CD14-positive monocyte (primary cell): ENCODE data around the gene SNCAIP. TPM values are rescaled to one million over a fixed set of nuclear protein-coding genes. Genes with fewer than 3 reads are reported as not detected.

Experiments
- DNase-seq, 3 donors: peaks; one replicate each; pipeline ENCODE4 v3.0.0-alpha.2; 2011 to 2022
- H2AFZ ChIP-seq: 2 replicates; pipeline ENCODE4 v1.6.0; 2012; ENCODE audit warnings: mild to moderate bottlenecking, low read depth, low read length, inconsistent platforms; ENCODE audit not compliant: insufficient read depth, poor library complexity, severe bottlenecking
- H3K27ac ChIP-seq, 2 donors: 1 replicate in 1 of 2; 2 replicates in 1 of 2; pipeline ENCODE4 v1.5.1; 2012 to 2013; ENCODE audit warnings: low read length in 2 of 2, control low read depth in 1 of 2, inconsistent platforms in 1 of 2, low read depth in 1 of 2, mild to moderate bottlenecking in 1 of 2
- H3K27me3 ChIP-seq, 2 donors: one replicate each; pipeline versions ENCODE4 v1.6.0 to v1.6.1; 2011 to 2013; ENCODE audit warnings: low read length in 2 of 2; ENCODE audit not compliant: control insufficient read depth in 2 of 2, insufficient read depth in 2 of 2
- H3K36me3 ChIP-seq, 2 donors: replicated peaks in 1 of 2; 1 replicate in 1 of 2; 2 replicates in 1 of 2; pipeline versions ENCODE4 v1.5.1 to v1.6.1; 2012 to 2013; ENCODE audit warnings: low read length in 2 of 2, control low read depth in 1 of 2, inconsistent platforms in 1 of 2, mild to moderate bottlenecking in 1 of 2; ENCODE audit not compliant: insufficient read depth in 2 of 2, control insufficient read depth in 1 of 2
- H3K4me1 ChIP-seq, 2 donors: 1 replicate in 1 of 2; 2 replicates in 1 of 2; pipeline versions ENCODE4 v1.5.1 to v1.6.1; 2012 to 2013; ENCODE audit warnings: low read length in 2 of 2, control low read depth in 1 of 2, inconsistent platforms in 1 of 2, mild to moderate bottlenecking in 1 of 2, moderate library complexity in 1 of 2; ENCODE audit not compliant: insufficient read depth in 2 of 2, control insufficient read depth in 1 of 2
- H3K4me2 ChIP-seq: replicated peaks from 2 replicates; pipeline ENCODE3; 2012; ENCODE audit warnings: low read length, moderate library complexity, mild to moderate bottlenecking; ENCODE audit not compliant: poor library complexity, severe bottlenecking; ENCODE audit errors: extremely low read depth
- H3K4me3 ChIP-seq, 3 experiments: fragments of 200-600 bp in 1 of 3; sonication (generic) in 1 of 3; replicated peaks in 1 of 3; 1 replicate in 2 of 3; 2 replicates in 1 of 3; pipeline ENCODE4 v1.5.1; 2011 to 2013; ENCODE audit warnings: low read length in 3 of 3, mild to moderate bottlenecking in 3 of 3, control low read depth in 2 of 3, low read depth in 2 of 3, inconsistent platforms in 1 of 3, moderate library complexity in 1 of 3
- H3K79me2 ChIP-seq: 2 replicates; pipeline ENCODE4 v1.6.0; 2012; ENCODE audit warnings: mild to moderate bottlenecking, control low read depth, inconsistent platforms, low read length, moderate library complexity; ENCODE audit not compliant: insufficient read depth
- H3K9ac ChIP-seq: 2 replicates; pipeline ENCODE4 v1.6.0; 2017; ENCODE audit warnings: low read length, mild to moderate bottlenecking; ENCODE audit not compliant: insufficient read depth, poor library complexity, severe bottlenecking
- H3K9me3 ChIP-seq, 2 donors: replicated peaks in 1 of 2; 1 replicate in 1 of 2; 2 replicates in 1 of 2; pipeline versions ENCODE4 v1.5.1 to v1.6.1; 2012 to 2013; ENCODE audit warnings: low read length in 2 of 2, control low read depth in 1 of 2; ENCODE audit not compliant: control insufficient read depth in 1 of 2, insufficient read depth in 1 of 2
- H4K20me1 ChIP-seq: 2 replicates; pipeline ENCODE4 v1.6.0; 2012; ENCODE audit warnings: mild to moderate bottlenecking, low read length, control low read depth, moderate library complexity; ENCODE audit not compliant: insufficient read depth
- H3K27ac Mint-ChIP-seq, 7 donors: one replicate each; pipeline ENCODE4 v1.8.0; 2020; ENCODE audit warnings: mild to moderate bottlenecking in 7 of 7, mixed read lengths in 7 of 7, moderate library complexity in 6 of 7, inconsistent platforms in 2 of 7
- H3K27me3 Mint-ChIP-seq, 3 donors: one replicate each; pipeline ENCODE4 v1.8.0; 2021 to 2022; ENCODE audit warnings: low read depth in 3 of 3, mild to moderate bottlenecking in 3 of 3, mixed read lengths in 3 of 3, moderate library complexity in 3 of 3, inconsistent platforms in 1 of 3
- H3K36me3 Mint-ChIP-seq, 2 donors: one replicate each; pipeline ENCODE4 v1.8.0; 2020; ENCODE audit warnings: mixed read lengths in 2 of 2, inconsistent platforms in 1 of 2, mild to moderate bottlenecking in 1 of 2
- H3K4me1 Mint-ChIP-seq: one replicate; pipeline ENCODE4 v1.8.0; 2020; ENCODE audit warnings: mild to moderate bottlenecking, mixed read lengths
- H3K4me3 Mint-ChIP-seq, 2 donors: one replicate each; pipeline ENCODE4 v1.8.0; 2020; ENCODE audit warnings: mild to moderate bottlenecking in 2 of 2, mixed read lengths in 2 of 2, moderate library complexity in 1 of 2
- H3K9me3 Mint-ChIP-seq, 7 donors: one replicate each; pipeline ENCODE4 v1.8.0; 2020 to 2022; ENCODE audit warnings: mixed read lengths in 7 of 7, mild to moderate bottlenecking in 6 of 7, moderate library complexity in 6 of 7, inconsistent platforms in 2 of 7
- CTCF ChIP-seq: fragments of 200-600 bp; IDR thresholded peaks from one replicate; pipeline ENCODE4 v1.8.0; 2022; ENCODE audit warnings: antibody characterized with exemption, mild to moderate bottlenecking
- WGBS: methylation state at CpG from one replicate; pipeline ENCODE4 v1.1.5; 2013; ENCODE audit warnings: missing lambda C conversion rate; ENCODE audit not compliant: insufficient coverage; 5-methylcytosine and 5-hydroxymethylcytosine counted together
- intact Hi-C, 2 donors: fragments of 100-400 bp; cut with micrococcal nuclease; formaldehyde crosslinking; loops; one replicate each; pipeline versions ENCODE4 v1.15.0 to v1.15.1; 2023
- polyA plus RNA-seq, 3 donors: library from polyadenylated mRNA; depleted of rRNA in 1 of 3; unstranded in 2 of 3; stranded (reverse) in 1 of 3; fragments of 300-500 nt in 2 of 3; fragments of >200 nt in 1 of 3; fragmentation: Illumina TruSeq in 2 of 3; gene quantifications; 1 replicate in 2 of 3; 2 replicates in 1 of 3; pipeline ENCODE4 v1.2.3, GENCODE V29; 2012 to 2021

The SNCAIP gene
- polyA plus RNA-seq, 3 donors = not detected

DNA sequence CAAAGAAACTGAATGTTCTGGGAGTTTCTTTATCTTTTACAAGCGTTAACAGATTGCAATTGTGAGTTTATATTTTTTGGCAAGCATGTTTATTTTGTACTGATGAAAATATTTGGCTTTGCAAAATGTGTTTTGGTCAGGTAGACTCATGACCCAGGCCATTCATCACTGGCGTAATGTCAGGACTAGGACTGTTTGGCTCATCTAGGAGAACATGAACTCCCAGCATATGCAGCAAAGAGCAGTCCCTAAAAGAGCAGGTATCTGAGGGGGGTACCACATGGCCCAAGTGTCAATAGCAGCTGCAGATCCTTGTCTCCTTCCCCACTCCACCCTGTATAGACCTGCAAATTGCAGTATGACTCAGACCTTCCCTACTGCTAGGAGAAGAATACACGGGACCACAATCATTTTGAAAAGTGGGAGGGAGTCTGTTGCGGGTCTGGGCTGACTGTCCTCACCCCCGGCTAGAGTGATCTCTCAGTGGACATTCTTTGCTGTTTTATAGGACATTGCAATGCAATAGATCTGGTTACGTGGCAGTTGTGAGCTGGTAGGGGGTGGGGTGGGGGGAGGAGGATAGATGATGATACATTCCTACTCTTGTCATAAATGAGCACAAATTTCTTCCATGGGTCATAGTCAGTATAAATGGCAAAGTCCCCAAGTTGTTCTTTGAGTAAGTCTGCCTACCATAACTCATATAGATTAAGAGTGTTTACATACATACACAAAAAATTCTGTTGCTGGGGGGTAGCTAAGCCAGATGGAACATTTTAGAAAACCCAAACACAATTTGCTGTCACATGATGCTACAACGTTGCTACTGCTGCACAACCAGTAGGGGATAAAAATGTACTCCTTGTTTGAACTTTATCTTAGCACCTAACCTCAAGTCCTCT, 20.8 kb upstream of the SNCAIP start:
- peaks cover 3 to 5% of the 10 kb centered on the region in 2 donors for H3K9me3 ChIP-seq
- no peak overlapping the region for H2AFZ ChIP-seq
- TF ChIP-seq CTCF = no peak
- 100% methylated on average over 4 of the region's 7 CpGs for WGBS
- peaks cover 0 to 4% (median under 1%) of the 10 kb centered on the region in 7 donors for H3K9me3 Mint-ChIP-seq
- DNase-seq = no peak
- no peak overlapping the region for H3K27ac Mint-ChIP-seq
- no peaks in the 10 kb centered on the region for H3K36me3 Mint-ChIP-seq
- H3K4me1 ChIP-seq = no peaks in the 10 kb centered on the region
- intact Hi-C loops = no loop called here
- H3K4me1 Mint-ChIP-seq = no peaks in the 10 kb centered on the region
- no peaks in the 10 kb centered on the region for H3K79me2 ChIP-seq
- H3K27me3 ChIP-seq = peaks cover 0 to 2% of the 10 kb centered on the region in 2 donors
- H3K27me3 Mint-ChIP-seq = peaks cover 0 to 4% (median 2%) of the 10 kb centered on the region in 3 donors
- H3K36me3 ChIP-seq = no peaks in the 10 kb centered on the region
- H3K4me2 ChIP-seq = no peak overlapping the region
- H3K27ac ChIP-seq = no peak overlapping the region
- H3K4me3 ChIP-seq = no peak overlapping the region
- no peak overlapping the region for H3K4me3 Mint-ChIP-seq
- H3K9ac ChIP-seq = no peak overlapping the region
- H4K20me1 ChIP-seq = no peaks in the 10 kb centered on the region

DNA sequence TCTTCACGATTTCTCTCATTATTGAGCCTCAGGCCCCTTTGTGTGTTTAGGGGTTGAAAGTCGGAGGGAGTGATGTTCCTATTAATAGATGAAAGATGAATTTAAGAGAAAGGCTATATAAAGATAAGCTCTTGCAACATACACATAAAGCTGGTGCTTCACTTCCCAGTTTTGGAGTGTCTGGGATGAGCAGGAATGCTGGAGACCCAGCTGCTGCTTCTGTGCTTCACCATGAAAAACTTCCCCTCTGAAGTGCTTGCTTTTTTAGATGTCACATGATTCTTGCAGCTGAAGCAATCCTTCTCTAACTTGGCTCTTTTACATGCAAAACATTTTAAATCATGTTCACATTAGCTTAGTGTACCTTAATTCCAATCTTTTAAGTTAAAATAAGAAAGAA, 19.7 kb upstream of the SNCAIP start:
- Histone ChIP-seq H3K9ac (no peak overlapping the region), H3K9me3 (no peaks in the 10 kb centered on the region), H3K27ac (no peak overlapping the region), H3K4me3 (no peak overlapping the region), H3K79me2 (no peaks in the 10 kb centered on the region), H3K36me3 (no peaks in the 10 kb centered on the region), H3K4me2 (no peak overlapping the region), H4K20me1 (no peaks in the 10 kb centered on the region), H3K27me3 (peaks cover 0 to 2% of the 10 kb centered on the region in 2 donors), H2AFZ (no peak overlapping the region), H3K4me1 (no peaks in the 10 kb centered on the region)
- no CpG with 5 or more reads among the region's 2 CpGs for WGBS
- Mint-ChIP-seq H3K27me3 (peaks cover 0 to 4% (median 2%) of the 10 kb centered on the region in 3 donors), H3K9me3 (no peaks in the 10 kb centered on the region), H3K27ac (no peak overlapping the region), H3K36me3 (no peaks in the 10 kb centered on the region), H3K4me1 (no peaks in the 10 kb centered on the region), H3K4me3 (no peak overlapping the region)
- no peak for TF ChIP-seq CTCF
- intact Hi-C loops = no loop called here
- no peak for DNase-seq
